NCI-H2227 treated with DMSO at 0.1 percent for 48 hours (cell line): Measurements from ENCODE around the gene COL4A2.

Source experiments
- DNase-seq: peaks from one replicate; lab custom pipeline; 2025; lab: John Stamatoyannopoulos, UW

The COL4A2 gene

GRCh38 chr13:110306960-110307766 is at the start of gene COL4A2, which contains the start of gene COL4A1:
Gene COL4A2, plus strand, starts transcription at chr13:110307284. Its CDS starts 620 bp downstream, at chr13:110307904.
Gene COL4A1, minus strand, starts transcription at chr13:110307157. Its CDS starts 130 bp downstream, at chr13:110307027.
- DNase-seq: no peak

- DNase-seq: no peak
Observed at GRCh38 chr13:110257408-110257807, 49.7 kb upstream of the COL4A2 start.

DNA sequence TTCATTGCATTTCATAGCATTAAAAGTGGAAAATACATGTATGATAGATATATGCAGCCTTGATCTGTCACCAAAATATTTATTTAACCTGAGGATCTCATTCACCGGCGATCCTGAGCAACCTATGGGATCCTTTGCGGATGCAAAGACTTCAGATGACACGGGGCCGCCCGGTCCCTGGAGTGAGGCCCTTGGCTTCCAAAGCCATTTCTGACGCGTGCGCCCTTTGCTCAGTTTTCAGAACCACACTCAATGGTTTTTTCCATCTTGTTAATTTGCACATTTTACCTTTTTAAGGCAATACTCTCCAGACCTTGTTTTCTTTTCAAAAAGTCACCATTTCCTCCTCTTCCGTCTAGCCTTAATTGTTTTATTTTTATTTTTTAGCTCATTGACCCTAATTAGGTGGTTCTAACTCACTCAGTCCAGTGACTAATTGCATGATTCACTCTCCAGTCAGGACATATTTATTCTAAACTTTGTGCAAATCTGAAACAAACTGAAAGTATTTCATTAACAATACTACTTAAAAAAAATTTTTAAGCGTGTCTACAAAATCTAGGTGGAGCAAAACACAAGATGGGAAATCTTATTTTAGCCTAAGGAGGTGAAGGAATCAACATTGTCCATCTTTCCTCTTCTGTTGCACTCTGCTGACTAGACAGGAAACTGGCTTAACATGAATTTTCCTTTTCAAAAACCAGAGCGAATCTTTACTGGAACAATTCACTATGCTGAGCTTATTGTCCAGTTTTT is 48.0 kb upstream of the COL4A2 start:
- DNase-seq: no peak

DNA sequence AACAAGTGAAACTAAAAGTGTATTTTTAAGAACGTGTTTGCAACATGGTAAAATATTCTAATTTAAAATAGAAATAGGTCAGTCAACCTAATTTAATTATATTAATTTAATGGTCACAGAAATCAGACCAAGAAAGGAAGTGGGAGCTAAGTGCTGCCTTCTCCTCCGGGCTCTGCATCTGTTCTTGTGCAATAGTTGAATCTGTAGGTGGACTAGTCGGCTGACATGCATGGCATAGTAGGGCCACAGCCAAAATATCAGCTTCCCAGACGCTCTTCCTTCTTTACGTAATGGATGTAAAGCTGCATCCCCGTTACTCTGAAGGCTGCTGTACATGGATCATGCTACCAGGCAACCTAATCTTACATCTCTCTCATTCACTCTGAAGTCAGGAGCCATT is 47.4 kb upstream of the COL4A2 start:
- DNase-seq: no peak

GRCh38 chr13:110261166-110262081 is 45.7 kb upstream of the COL4A2 start:
- DNase-seq: no peak

GRCh38 chr13:110262082-110262436 is 45.0 kb upstream of the COL4A2 start:
- DNase-seq: no peak

DNA sequence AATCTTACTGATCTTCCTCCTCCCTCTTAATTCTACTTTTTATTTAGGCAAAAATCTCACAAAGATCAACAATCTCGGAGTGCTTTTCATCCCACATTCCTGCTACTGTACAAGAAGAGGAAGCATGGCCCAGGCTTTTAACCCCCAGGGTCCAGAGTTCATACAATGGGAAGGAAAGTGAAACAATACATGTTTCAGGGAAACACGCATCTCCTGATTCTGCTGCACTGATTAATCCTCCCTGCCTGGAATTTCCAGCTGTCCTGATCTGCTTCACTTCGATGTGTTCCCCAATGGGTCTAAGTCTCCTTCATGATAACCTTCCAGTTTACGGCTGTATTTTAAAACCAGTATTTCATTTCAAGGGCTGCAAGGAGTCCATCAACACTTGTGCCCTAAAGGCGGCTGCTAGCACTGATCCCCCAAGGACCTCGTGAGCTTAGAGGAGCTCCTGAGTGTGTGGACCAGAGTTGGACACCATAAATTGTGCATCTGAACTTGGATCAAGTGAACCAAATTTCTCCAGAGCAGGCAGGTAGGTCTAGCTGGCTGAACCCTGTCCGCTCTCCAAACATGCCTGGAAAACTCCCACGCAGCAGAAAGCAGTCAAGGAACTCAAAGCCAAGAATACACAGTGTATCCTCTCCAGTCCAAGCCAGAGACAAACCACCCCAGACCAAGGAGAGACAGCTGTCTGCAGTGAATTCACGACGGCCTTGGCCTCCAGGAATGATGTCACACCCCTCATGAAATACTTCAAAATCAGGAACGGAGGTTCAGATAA is 44.4 kb upstream of the COL4A2 start:
- DNase-seq: no peak

GRCh38 chr13:110263404-110263803 is 43.7 kb upstream of the COL4A2 start:
- DNase-seq: no peak

DNA sequence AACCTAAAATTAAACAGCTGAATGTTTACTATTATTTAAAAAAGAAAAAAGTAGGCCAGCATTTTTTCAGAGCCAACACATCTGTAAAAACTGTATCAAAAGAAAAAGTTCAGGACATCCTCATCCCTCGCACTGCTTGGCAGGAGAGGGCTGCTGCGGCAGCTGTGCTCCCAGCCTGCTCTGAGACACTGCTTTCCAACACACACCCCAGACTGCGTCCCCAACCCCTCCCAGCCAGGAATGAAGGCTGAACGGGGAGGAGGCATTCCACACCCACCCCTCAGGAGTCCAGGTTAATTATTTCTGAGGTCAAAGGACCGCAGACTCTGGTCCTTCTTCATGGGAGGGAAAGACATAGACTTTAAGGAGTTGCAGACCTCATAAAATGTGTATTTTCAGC is 43.2 kb upstream of the COL4A2 start:
- DNase-seq: no peak

DNA sequence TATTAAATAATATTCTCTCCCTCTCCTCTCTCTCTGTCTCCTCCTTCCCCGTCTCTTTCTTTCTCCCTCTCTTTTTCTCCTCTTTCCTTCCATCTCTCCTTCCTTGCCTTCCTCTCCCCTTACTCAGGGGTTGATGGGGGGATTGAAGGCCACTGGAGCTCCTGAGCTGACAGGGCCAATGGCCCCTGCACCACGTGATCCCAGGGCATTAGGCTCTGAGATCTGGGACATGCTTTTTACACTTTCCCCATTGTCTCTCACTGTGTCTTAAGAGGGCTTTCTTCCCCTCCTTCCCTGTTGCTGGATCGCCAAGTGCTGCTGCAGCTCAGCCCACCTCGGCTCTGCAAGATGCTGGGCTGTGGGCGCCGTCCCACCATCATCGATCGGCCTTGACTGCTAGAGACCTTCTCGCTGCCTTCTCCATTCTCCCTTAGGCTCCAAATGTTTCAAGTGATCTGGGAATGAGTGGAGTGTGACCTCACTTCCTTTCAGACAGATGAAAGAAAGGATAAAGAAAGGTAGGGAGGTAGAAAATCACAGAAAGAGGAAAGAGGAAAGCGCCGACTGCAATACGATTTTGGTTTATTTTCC is 42.3 kb upstream of the COL4A2 start:
- DNase-seq: no peak

GRCh38 chr13:110265341-110265681 is 41.8 kb upstream of the COL4A2 start:
- no peak for DNase-seq

- DNase-seq: no peak
Observed at GRCh38 chr13:110265682-110266430, 41.2 kb upstream of the COL4A2 start.

- no peak for DNase-seq
Observed at GRCh38 chr13:110266431-110266809, 40.7 kb upstream of the COL4A2 start.

GRCh38 chr13:110266983-110267382 is 40.1 kb upstream of the COL4A2 start:
- DNase-seq: no peak

DNA sequence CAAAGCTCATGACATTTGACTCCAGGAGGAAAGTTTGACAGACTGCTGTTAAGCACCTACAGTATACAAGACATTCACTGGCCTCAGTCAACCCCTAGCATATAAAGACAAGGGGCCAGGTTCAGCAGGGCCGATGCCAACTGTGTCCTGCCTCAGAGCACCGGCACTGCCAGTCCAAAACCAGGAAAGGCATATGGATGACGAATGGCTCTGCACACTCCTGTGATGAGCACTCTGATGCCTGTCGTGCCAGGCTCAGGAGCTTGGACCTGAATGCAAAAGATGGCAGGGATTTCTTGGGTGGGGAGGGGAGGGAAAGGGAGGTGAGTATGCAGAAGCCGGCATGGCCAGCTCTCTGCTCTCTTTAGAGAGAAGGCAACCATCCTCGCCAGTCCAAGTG is 39.0 kb upstream of the COL4A2 start:
- no peak for DNase-seq

- no peak for DNase-seq
Observed at GRCh38 chr13:110268576-110269185, 38.4 kb upstream of the COL4A2 start.

- DNase-seq: no peak
Observed at GRCh38 chr13:110269509-110270185, 37.4 kb upstream of the COL4A2 start.

DNA sequence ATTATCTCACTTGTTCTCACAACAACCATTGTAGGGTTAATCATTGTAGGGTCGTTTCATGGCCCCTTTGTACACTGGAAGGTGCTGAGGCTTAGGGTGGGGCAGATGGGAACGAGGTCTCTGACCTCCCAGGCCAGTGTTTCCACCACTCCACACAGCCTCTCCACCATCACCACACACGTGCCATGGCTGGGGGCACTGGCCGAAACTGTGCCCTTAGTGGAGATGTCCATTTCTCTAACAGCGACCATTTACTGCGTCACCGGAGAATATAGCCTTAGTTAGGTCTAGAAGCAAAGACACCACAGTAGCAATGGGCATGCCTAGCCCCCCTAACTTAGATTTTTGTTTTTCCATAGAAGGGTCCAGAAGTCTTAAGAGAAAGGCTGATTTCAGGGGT is 36.6 kb upstream of the COL4A2 start:
- DNase-seq: no peak

DNA sequence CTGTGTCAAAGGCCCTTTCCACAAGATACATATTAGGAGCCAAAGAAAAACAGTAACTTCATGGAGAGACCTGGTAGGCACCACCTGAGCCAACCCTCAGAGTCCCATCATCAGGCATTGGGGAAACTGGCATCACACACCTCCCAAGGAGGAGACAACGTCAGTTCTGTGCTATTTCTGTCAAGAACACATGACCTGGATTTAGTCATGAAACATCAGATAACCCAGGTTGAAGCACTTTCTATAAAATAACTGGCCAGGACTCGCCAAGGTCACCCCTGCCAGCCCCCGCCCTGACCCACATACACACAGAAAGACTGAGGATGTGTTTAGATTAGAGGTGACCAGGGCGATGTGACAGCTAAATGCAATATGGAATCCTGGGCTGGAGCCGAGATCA is 35.8 kb upstream of the COL4A2 start:
- DNase-seq: no peak
